GM10266 (cell line): Measurements from ENCODE around the gene SERPINC1.
A peak's percentile ranks its signal among the peaks of the same experiment; 100 is the strongest.
"Not testable (repeated sequence)": the region's sequence is repeated elsewhere in the genome, so short reads cannot be mapped to it uniquely, and the experiment has no call there.

ENCODE experiments used
- DNase-seq: peaks from one replicate; pipeline ENCODE4 v3.0.0; 2012; ENCODE audit errors: extremely low spot score
- TF ChIP-seq, protein P1 (sequence below): IDR thresholded peaks from 2 replicates; pipeline ENCODE4 v1.5.1; 2012; ENCODE audit warnings: mild to moderate bottlenecking, low read depth; ENCODE audit not compliant: control insufficient read depth, insufficient read depth; ENCODE audit errors: missing control alignments

The SERPINC1 gene

GRCh38 chr1:173917149-173917548 is at the start of gene SERPINC1:
Gene SERPINC1, minus strand, starts transcription at chr1:173917327. Its CDS starts 68 bp downstream, at chr1:173917259.
- DNase-seq, result no peak
- TF ChIP-seq, protein P1, sequence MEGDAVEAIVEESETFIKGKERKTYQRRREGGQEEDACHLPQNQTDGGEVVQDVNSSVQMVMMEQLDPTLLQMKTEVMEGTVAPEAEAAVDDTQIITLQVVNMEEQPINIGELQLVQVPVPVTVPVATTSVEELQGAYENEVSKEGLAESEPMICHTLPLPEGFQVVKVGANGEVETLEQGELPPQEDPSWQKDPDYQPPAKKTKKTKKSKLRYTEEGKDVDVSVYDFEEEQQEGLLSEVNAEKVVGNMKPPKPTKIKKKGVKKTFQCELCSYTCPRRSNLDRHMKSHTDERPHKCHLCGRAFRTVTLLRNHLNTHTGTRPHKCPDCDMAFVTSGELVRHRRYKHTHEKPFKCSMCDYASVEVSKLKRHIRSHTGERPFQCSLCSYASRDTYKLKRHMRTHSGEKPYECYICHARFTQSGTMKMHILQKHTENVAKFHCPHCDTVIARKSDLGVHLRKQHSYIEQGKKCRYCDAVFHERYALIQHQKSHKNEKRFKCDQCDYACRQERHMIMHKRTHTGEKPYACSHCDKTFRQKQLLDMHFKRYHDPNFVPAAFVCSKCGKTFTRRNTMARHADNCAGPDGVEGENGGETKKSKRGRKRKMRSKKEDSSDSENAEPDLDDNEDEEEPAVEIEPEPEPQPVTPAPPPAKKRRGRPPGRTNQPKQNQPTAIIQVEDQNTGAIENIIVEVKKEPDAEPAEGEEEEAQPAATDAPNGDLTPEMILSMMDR, result no peak

DNA sequence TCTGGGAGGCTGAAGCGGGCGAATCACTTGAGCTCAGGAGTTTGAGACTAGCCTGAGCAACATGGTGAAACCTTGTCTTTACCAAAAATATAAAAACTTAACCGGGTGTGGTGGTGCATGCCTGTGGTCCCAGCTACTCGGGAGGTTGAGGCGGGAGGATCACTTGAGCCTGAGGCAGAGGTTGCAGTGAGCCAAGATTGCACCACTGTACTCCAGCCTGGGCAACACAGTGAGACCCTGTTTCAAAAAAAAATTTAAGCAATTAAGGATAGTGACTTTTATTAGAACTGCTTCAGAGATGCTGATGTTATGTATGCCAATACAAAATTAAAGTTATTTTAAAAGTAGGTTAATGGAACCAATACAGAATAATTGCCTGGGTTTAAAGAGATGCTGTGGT is 48.8 kb upstream of the SERPINC1 start:
- DNase-seq, result not testable (repeated sequence)

DNA sequence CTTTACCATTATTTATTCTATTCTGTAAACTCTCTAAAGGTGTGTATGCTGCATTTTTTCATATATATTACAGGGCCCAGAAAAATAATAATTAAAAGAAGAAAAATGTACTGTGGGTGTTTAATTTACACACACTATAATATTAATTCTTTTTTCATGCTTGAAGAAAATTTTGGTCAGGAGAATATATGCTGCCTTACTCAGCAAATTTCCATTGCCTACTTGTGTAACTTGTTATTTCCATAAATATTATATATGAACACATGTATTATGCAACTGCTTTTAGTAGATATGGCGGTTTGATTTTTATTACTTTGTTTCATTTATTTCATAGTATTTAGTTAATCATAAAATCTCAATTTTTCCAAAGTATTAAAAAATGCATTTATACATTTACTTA is 46.4 kb upstream of the SERPINC1 start:
- no peak for DNase-seq
- TF ChIP-seq, protein P1, result no peak

DNA sequence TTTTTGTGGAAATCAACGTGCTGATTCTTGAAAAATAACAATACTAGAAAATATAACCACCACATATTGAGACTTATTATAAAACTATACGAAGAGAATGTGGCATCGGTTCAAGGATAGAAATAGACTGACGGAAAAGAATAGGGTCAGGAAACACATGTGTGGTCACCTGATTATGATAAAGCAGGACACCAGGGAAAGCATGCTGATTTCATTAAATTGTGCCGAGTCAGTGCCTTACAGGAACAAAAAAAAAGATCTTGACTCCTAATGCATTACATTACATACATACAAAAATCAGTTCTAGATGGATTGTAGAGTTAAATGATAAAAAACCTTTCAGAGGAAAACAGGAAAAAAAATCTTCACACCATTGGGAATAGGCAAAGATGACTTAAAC is 43.5 kb upstream of the SERPINC1 start:
- TF ChIP-seq, protein P1, result no peak

GRCh38 chr1:173954179-173954578 is 37.1 kb upstream of the SERPINC1 start:
- no peak for DNase-seq
- TF ChIP-seq, protein P1, result no peak

More for the DNA sequence above, 43.5 kb upstream of the SERPINC1 start:
- no peak for DNase-seq

GRCh38 chr1:173948594-173948993 is 31.5 kb upstream of the SERPINC1 start:
- DNase-seq, result no peak
- TF ChIP-seq, protein P1, result no peak

DNA sequence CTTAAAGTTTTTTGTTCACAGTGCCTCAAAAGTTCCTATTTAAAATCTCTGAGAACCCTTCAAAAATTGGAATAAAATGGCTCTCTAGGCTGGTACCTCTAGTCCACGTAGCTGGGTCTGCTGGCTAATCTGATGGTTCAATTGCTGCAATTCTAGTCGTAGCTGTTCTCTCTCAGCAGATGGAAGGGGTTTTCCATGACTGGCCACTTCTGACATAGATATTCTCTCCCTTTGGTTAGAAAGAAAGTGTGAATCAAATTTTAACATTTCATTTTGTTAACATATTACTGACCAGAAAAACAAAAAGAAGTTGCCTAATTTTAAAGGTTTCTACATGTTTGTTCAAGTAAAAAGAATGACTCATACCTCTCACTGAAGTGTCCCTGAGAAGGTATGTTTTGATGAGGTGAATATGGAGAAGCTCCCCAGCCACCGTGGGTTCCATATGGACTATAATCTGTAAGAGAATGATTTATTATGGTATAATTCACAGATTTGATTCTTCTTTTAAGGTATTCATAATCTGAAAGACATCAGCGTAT is 29.3 kb upstream of the SERPINC1 start:
- DNase-seq, result no peak
- TF ChIP-seq, protein P1, result no peak

DNA sequence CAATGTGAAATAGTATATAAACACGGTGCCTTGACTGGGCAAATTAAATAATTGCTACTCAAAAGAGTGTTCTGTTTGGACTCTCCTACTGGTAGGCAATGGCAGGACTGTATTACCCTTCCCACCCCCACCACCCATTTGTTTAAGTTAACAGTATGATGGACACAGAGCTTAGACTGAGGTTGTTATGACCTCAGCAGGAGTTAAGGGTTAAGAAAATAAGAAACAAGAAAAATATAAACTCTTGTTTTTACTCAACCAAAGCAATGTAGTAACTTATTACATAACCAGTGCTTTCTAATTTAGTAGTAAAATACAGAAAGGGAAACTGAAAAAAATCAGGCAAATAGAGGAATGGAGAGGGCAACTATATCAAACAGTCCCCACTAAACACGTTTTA is 19.9 kb upstream of the SERPINC1 start:
- peak; percentile 12 for DNase-seq

More for the DNA sequence above, 19.9 kb upstream of the SERPINC1 start:
- TF ChIP-seq, protein P1, result no peak
